ENCODE measurements around the gene DNAJB7. TPM values are rescaled to one million over a fixed set of nuclear protein-coding genes. Genes with fewer than 3 reads are reported as not detected.
A peak's percentile ranks its signal among the peaks of the same experiment; 100 is the strongest.

The DNAJB7 gene
- total and polyA plus RNA-seq, 2 of the 13 experiments (the other 11 are each of a cell fraction or from before 2014, with no cell fraction given) = not detected

DNA sequence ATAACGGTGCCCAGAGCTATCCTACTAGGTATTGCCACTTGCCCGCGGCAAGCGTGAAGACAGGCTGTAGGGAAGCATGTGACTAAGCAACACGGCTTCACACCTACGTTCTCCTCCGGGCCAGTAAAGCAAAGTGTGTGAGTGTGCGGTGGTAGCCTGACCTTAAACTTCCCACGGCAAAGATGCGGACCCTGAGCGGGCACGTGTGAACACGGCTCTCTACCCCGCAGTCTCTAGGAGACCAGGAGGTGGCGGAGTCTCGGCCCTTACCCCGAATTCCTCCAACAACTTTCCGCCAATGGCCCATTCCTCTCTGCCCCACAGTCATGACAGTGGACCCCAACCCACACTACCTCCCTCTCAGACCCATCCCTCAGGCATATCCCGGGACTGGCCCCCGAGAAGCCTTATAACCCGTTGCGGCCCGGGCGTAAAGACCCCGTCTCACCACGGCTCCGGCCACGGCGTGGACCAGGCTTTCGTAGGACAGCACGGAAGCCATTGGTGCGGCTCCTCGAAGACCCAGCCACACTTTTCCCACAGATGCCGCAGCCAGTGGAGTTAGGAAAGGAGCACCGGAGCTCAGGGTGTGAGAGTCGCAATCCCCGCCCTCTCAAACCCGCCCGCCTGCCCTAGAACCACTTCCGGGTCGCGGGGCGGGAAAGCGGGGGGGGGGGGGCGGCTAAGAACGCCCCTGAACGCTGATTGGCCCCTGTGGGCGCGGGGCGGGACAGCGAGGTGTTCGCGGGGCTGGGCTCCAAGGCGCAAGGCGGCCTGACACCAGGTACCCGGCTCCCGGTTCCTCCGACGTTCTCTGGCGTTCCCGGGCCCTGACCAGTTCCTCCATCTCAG is 42.9 kb downstream of the DNAJB7 start, which contains the start of gene SLC25A17 (continued):
- TF ChIP-seq, protein P1, sequence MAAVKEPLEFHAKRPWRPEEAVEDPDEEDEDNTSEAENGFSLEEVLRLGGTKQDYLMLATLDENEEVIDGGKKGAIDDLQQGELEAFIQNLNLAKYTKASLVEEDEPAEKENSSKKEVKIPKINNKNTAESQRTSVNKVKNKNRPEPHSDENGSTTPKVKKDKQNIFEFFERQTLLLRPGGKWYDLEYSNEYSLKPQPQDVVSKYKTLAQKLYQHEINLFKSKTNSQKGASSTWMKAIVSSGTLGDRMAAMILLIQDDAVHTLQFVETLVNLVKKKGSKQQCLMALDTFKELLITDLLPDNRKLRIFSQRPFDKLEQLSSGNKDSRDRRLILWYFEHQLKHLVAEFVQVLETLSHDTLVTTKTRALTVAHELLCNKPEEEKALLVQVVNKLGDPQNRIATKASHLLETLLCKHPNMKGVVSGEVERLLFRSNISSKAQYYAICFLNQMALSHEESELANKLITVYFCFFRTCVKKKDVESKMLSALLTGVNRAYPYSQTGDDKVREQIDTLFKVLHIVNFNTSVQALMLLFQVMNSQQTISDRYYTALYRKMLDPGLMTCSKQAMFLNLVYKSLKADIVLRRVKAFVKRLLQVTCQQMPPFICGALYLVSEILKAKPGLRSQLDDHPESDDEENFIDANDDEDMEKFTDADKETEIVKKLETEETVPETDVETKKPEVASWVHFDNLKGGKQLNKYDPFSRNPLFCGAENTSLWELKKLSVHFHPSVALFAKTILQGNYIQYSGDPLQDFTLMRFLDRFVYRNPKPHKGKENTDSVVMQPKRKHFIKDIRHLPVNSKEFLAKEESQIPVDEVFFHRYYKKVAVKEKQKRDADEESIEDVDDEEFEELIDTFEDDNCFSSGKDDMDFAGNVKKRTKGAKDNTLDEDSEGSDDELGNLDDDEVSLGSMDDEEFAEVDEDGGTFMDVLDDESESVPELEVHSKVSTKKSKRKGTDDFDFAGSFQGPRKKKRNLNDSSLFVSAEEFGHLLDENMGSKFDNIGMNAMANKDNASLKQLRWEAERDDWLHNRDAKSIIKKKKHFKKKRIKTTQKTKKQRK (IDR thresholded peaks at IDR 0.05; ENCODE audit: low read length) = no peak
- TF ChIP-seq ZNF234 (CRISPR knock-in tag; conservative IDR thresholded peaks at IDR 0.05) (no peak), ZSCAN9 (CRISPR knock-in tag; IDR thresholded peaks at IDR 0.05; ENCODE audit: borderline replicate concordance) (no peak), ZFP1 (CRISPR knock-in tag; IDR thresholded peaks at IDR 0.05) (no peak), PTBP1 (IDR thresholded peaks at IDR 0.05; ENCODE audit: low read depth, low read length, poor library complexity, severe bottlenecking) (no peak), ZBTB42 (CRISPR knock-in tag; IDR thresholded peaks at IDR 0.05) (peak; percentile 35; the same call in 1 of the 2 replicates), FOSL1 (CRISPR knock-in tag; IDR thresholded peaks at IDR 0.05; ENCODE audit: borderline replicate concordance) (no peak), CCDC6 (CRISPR knock-in tag; IDR thresholded peaks at IDR 0.05) (no peak), REL (CRISPR knock-in tag; conservative IDR thresholded peaks at IDR 0.05) (no peak), SMYD3 (CRISPR knock-in tag; IDR thresholded peaks at IDR 0.05) (no peak), KDM1A (CRISPR knock-in tag; IDR thresholded peaks at IDR 0.05) (no peak), WIZ (CRISPR knock-in tag; IDR thresholded peaks at IDR 0.05) (no peak)
- TF ChIP-seq, protein P2, sequence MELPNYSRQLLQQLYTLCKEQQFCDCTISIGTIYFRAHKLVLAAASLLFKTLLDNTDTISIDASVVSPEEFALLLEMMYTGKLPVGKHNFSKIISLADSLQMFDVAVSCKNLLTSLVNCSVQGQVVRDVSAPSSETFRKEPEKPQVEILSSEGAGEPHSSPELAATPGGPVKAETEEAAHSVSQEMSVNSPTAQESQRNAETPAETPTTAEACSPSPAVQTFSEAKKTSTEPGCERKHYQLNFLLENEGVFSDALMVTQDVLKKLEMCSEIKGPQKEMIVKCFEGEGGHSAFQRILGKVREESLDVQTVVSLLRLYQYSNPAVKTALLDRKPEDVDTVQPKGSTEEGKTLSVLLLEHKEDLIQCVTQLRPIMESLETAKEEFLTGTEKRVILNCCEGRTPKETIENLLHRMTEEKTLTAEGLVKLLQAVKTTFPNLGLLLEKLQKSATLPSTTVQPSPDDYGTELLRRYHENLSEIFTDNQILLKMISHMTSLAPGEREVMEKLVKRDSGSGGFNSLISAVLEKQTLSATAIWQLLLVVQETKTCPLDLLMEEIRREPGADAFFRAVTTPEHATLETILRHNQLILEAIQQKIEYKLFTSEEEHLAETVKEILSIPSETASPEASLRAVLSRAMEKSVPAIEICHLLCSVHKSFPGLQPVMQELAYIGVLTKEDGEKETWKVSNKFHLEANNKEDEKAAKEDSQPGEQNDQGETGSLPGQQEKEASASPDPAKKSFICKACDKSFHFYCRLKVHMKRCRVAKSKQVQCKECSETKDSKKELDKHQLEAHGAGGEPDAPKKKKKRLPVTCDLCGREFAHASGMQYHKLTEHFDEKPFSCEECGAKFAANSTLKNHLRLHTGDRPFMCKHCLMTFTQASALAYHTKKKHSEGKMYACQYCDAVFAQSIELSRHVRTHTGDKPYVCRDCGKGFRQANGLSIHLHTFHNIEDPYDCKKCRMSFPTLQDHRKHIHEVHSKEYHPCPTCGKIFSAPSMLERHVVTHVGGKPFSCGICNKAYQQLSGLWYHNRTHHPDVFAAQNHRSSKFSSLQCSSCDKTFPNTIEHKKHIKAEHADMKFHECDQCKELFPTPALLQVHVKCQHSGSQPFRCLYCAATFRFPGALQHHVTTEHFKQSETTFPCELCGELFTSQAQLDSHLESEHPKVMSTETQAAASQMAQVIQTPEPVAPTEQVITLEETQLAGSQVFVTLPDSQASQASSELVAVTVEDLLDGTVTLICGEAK (IDR thresholded peaks at IDR 0.05) = no peak
- TF ChIP-seq, protein P2 (CRISPR knock-in tag; IDR thresholded peaks at IDR 0.05) = no peak; the same call in 1 of the 2 replicates
- TF ChIP-seq, protein P3, sequence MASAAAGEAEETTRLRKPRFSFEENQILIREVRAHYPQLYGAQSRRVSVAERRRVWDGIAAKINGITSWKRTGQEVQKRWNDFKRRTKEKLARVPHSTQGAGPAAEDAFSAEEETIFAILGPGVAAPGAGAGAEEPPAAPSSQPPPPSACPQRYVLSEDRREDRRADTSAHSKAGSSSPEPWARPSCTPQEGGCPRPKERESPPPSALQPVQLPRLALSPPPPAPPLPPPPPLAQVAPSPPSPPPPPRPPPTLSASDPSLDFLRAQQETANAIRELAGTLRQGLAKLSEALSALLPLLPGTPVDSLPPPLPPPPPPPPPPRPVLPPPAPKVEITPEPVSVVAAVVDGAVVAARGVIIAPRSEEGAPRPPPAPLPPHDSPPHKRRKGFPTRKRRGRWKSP (CRISPR knock-in tag; IDR thresholded peaks at IDR 0.05) = no peak
- TF ChIP-seq, protein P4, sequence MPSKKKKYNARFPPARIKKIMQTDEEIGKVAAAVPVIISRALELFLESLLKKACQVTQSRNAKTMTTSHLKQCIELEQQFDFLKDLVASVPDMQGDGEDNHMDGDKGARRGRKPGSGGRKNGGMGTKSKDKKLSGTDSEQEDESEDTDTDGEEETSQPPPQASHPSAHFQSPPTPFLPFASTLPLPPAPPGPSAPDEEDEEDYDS (CRISPR knock-in tag; IDR thresholded peaks at IDR 0.05) = peak; percentile 20; the same call in 1 of the 2 replicates

Data from HepG2 (cell line).